Neural crest cell (in vitro differentiated cells): ENCODE data around the gene GPR162. TPM values are rescaled to one million over a fixed set of nuclear protein-coding genes. Genes with fewer than 3 reads are reported as not detected.

Experiments
- DNase-seq: peaks from one replicate; pipeline ENCODE4 v3.0.0; 2021; ENCODE audit warnings: low read depth, mixed read lengths, low spot score
- H3K27ac Mint-ChIP-seq: one replicate; pipeline ENCODE4 v1.8.0; 2021; ENCODE audit warnings: mild to moderate bottlenecking, mixed read lengths; ENCODE audit not compliant: unreplicated experiment
- H3K27me3 Mint-ChIP-seq: 2 replicates; pipeline ENCODE4 v1.8.0; 2021; ENCODE audit warnings: low read depth, mild to moderate bottlenecking, mixed read lengths
- H3K36me3 Mint-ChIP-seq: 2 replicates; pipeline ENCODE4 v1.8.0; 2021; ENCODE audit warnings: low read depth, mild to moderate bottlenecking, mixed read lengths
- H3K4me1 Mint-ChIP-seq: 2 replicates; pipeline ENCODE4 v1.8.0; 2021; ENCODE audit warnings: mixed read lengths
- H3K4me3 Mint-ChIP-seq: one replicate; pipeline ENCODE4 v1.8.0; 2021; ENCODE audit warnings: mild to moderate bottlenecking, mixed read lengths
- H3K9me3 Mint-ChIP-seq: 2 replicates; pipeline ENCODE4 v1.8.0; 2021; ENCODE audit warnings: mixed read lengths
- total RNA-seq: library from RNA; stranded (reverse); gene quantifications from 2 replicates; pipeline ENCODE4 v1.2.1, GENCODE V29; 2021
- TF ChIP-seq, protein P1 (sequence below): fragments of 200-600 bp; sonication (generic); conservative IDR thresholded peaks from 2 replicates; pipeline ENCODE4 v1.5.0; 2021; ENCODE audit warnings: antibody characterized with exemption, mild to moderate bottlenecking

GPR162 gene
- total RNA-seq, 1 donor from 2014 or later, result 16.4 TPM

DNA sequence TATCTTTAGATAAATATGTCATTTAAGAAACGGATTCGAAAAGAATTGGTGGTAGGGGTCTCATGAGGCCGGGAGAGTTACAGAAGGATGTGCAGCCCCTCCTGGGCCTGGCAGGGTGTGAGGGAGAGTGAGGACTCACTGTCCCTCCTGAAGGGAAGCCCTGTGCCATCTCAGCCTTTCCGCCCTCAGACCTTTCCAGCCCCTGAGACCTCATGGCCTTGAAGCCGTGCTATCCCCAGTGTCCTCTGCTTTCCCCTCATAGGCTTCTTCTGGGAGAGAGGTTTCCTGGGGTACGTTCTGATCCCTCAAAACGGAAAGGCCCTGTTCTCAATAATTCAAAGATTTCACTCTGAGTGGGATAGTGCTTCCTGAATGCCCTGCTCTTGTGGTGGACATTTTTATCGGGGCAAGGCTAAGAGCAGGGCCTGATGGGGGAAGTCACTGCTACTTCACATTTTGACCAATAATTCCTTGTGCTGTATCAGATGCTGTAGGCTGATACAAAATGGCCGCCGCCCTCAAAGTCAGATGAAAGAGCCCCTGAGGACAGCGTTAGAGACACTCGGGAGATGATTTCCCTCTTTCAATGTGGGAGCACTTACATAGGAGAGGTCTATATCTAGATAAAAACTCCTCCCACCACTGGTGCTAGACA lies 31.0 kb upstream of the GPR162 start:
- peak overlapping the region; percentile 69 for H3K27ac Mint-ChIP-seq
- peaks cover 41% of the 10 kb centered on the region for H3K4me1 Mint-ChIP-seq
- H3K36me3 Mint-ChIP-seq, result no peaks in the 10 kb centered on the region
- H3K9me3 Mint-ChIP-seq, result no peaks in the 10 kb centered on the region
- DNase-seq, result no peak
- H3K4me3 Mint-ChIP-seq, result no peak overlapping the region
- H3K27me3 Mint-ChIP-seq, result no peaks in the 10 kb centered on the region
- TF ChIP-seq, protein P1, sequence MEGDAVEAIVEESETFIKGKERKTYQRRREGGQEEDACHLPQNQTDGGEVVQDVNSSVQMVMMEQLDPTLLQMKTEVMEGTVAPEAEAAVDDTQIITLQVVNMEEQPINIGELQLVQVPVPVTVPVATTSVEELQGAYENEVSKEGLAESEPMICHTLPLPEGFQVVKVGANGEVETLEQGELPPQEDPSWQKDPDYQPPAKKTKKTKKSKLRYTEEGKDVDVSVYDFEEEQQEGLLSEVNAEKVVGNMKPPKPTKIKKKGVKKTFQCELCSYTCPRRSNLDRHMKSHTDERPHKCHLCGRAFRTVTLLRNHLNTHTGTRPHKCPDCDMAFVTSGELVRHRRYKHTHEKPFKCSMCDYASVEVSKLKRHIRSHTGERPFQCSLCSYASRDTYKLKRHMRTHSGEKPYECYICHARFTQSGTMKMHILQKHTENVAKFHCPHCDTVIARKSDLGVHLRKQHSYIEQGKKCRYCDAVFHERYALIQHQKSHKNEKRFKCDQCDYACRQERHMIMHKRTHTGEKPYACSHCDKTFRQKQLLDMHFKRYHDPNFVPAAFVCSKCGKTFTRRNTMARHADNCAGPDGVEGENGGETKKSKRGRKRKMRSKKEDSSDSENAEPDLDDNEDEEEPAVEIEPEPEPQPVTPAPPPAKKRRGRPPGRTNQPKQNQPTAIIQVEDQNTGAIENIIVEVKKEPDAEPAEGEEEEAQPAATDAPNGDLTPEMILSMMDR, result no peak

DNA sequence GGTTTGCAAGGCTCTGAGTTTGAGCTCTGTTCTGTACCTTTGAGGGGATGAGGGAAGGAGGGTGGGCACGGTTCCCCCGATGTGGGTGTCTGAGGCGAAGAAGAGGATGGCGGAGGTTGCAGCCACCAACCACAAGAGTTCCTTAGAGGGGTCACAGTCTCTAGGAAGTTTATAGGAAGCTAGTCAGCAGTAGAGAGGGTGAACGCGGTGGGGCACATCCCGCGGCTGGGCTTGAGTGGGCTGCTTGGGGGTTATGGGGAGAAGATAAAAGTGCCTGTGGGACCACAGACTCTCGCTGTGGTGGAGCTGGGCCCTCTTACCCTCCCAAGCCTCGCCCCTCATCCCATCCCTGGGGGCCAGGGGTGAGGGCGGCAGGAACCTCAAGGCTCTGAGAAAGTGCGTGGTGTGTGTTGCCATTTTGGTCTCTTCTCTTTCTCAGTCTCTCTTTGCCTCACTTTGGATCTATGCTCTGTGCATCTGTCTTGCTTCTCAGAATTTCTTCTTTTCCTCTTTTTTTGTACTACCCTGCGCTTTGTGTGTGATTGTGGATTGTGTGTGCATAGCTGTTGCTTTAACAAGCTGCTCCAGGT lies 29.6 kb upstream of the GPR162 start:
- peak overlapping the region; percentile 97 for H3K27ac Mint-ChIP-seq

GRCh38 chr12:6792522-6793201 lies 29.0 kb upstream of the GPR162 start:
- peak; percentile 33 for DNase-seq
- peak overlapping the region; percentile 1 for H3K4me3 Mint-ChIP-seq
- TF ChIP-seq, protein P1, result no peak
- H3K27me3 Mint-ChIP-seq, result no peaks in the 10 kb centered on the region
- peak overlapping the region; percentile 97 for H3K27ac Mint-ChIP-seq
- H3K36me3 Mint-ChIP-seq, result no peaks in the 10 kb centered on the region
- H3K4me1 Mint-ChIP-seq, result peaks cover 31% of the 10 kb centered on the region
- no peaks in the 10 kb centered on the region for H3K9me3 Mint-ChIP-seq

More for the DNA sequence above, 29.6 kb upstream of the GPR162 start:
- TF ChIP-seq, protein P1, result no peak
- H3K36me3 Mint-ChIP-seq, result no peaks in the 10 kb centered on the region
- H3K9me3 Mint-ChIP-seq, result no peaks in the 10 kb centered on the region
- H3K27me3 Mint-ChIP-seq, result no peaks in the 10 kb centered on the region
- H3K4me1 Mint-ChIP-seq, result peaks cover 32% of the 10 kb centered on the region
- peak overlapping the region; percentile 1 for H3K4me3 Mint-ChIP-seq
- DNase-seq, result no peak

DNA sequence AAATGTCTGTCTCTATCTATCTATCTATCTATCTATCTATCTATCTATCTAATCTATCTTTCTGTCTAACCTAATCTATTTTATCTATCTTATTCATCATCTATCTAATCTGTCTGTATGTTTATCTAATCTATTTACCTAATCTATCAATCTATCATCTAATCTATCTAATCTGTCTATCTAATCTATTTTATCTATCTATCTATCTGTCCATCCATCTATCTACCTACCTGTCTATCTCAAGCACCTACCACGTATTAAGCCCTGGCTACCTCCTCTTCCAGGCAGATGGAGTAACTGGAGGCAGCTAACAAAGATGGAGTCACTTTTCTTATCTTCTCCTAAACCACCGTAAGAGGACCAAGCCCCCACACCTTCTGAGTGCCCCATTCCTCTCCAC lies 26.5 kb upstream of the GPR162 start:
- Mint-ChIP-seq H3K4me3 (no peak overlapping the region), H3K27me3 (no peaks in the 10 kb centered on the region), H3K4me1 (peaks cover 21% of the 10 kb centered on the region), H3K36me3 (no peaks in the 10 kb centered on the region), H3K9me3 (no peaks in the 10 kb centered on the region), H3K27ac (no peak overlapping the region)
- TF ChIP-seq, protein P1, result no peak
- DNase-seq, result no peak

- no peaks in the 10 kb centered on the region for H3K36me3 Mint-ChIP-seq
Observed at GRCh38 chr12:6796576-6796975, 25.0 kb upstream of the GPR162 start.

More at GRCh38 chr12:6796576-6796975, 25.0 kb upstream of the GPR162 start:
- no peak for DNase-seq
- Mint-ChIP-seq H3K27ac (no peak overlapping the region), H3K9me3 (no peaks in the 10 kb centered on the region), H3K4me3 (no peak overlapping the region), H3K27me3 (no peaks in the 10 kb centered on the region), H3K4me1 (peaks cover 21% of the 10 kb centered on the region)
- TF ChIP-seq, protein P1, result no peak
